ENCODE results near the gene PHF2.

Gene PHF2

GRCh38 chr9:93586290-93587057 is 10.1 kb downstream of the PHF2 start:
- TF ChIP-seq CTCF (IDR thresholded peaks at IDR 0.05) (no peak), ZFX (IDR thresholded peaks at IDR 0.05; ENCODE audit: borderline replicate concordance) (no peak)
- H3K27ac ChIP-seq = no peak overlapping the region

GRCh38 chr9:93587284-93587650 is 10.9 kb downstream of the PHF2 start:
- TF ChIP-seq ZFX (IDR thresholded peaks at IDR 0.05; ENCODE audit: borderline replicate concordance) (no peak), CTCF (IDR thresholded peaks at IDR 0.05) (no peak)
- no peak overlapping the region for H3K27ac ChIP-seq

- no peak overlapping the region for H3K27ac ChIP-seq
- TF ChIP-seq CTCF (IDR thresholded peaks at IDR 0.05) (no peak), ZFX (IDR thresholded peaks at IDR 0.05; ENCODE audit: borderline replicate concordance) (no peak)
Observed at GRCh38 chr9:93587651-93588347, 11.4 kb downstream of the PHF2 start.

- no peak overlapping the region for H3K27ac ChIP-seq
- no peak for TF ChIP-seq CTCF (IDR thresholded peaks at IDR 0.05)
- no peak for TF ChIP-seq ZFX (IDR thresholded peaks at IDR 0.05; ENCODE audit: borderline replicate concordance)
Observed at GRCh38 chr9:93588641-93589609, 12.5 kb downstream of the PHF2 start.

GRCh38 chr9:93589688-93590087 is 13.3 kb downstream of the PHF2 start:
- H3K27ac ChIP-seq = no peak overlapping the region
- TF ChIP-seq CTCF (IDR thresholded peaks at IDR 0.05) (no peak), ZFX (IDR thresholded peaks at IDR 0.05; ENCODE audit: borderline replicate concordance) (no peak)

GRCh38 chr9:93590609-93591234 is 14.3 kb downstream of the PHF2 start:
- H3K27ac ChIP-seq = no peak overlapping the region
- TF ChIP-seq CTCF (IDR thresholded peaks at IDR 0.05) = no peak
- no peak for TF ChIP-seq ZFX (IDR thresholded peaks at IDR 0.05; ENCODE audit: borderline replicate concordance)
